HepG2 (cell line): ENCODE data around the gene COMMD8. TPM values are rescaled to one million over a fixed set of nuclear protein-coding genes. Genes with fewer than 3 reads are reported as not detected.

Source experiments
- ATAC-seq: fragments of 200-7000 bp; cut with Tn5 transposase; 3 replicates; pipeline ENCODE4 v1.9.1; 2020; ENCODE audit warnings: mild to moderate bottlenecking, moderate library complexity
- BruUV-seq: library from RNA; stranded (reverse); fragments of 400-500 nt; replicated peaks from 2 replicates; lab custom pipeline; 2021; lab: Mats Ljungman, UMichigan
- CTCF ChIA-PET: fragments of 300-600 bp; formaldehyde crosslinking; extraction: SDS; loops from one replicate; lab custom pipeline; 2021; ENCODE audit warnings: low total read pairs, inconsistent platforms, low intra/inter-chr PET ratio; lab: Yijun Ruan, JAX
- POLR2A ChIA-PET: fragments of 350-600 bp; sonication (Branson Sonifier 250); formaldehyde crosslinking; loops from one replicate; lab custom pipeline; 2020; ENCODE audit warnings: antibody characterized with exemption, inconsistent platforms; lab: Yijun Ruan, JAX
- DNase-seq: peaks from one replicate; pipeline ENCODE4 v3.0.0-alpha.2; 2015; ENCODE audit warnings: low spot score
- FAIRE-seq: peaks from 3 replicates; lab custom pipeline; 2011; peaks lifted over from hg19 to GRCh38; lab: Jason Lieb, UNC
- H2AFZ ChIP-seq: one replicate; pipeline ENCODE4 v1.6.1; 2011; ENCODE audit warnings: low read length, inconsistent platforms
- H3K27ac ChIP-seq: fragments of 300-600 bp; 3 replicates; pipeline ENCODE4 v1.8.0; 2011; ENCODE audit warnings: mixed run types, mild to moderate bottlenecking, mixed read lengths, low read length, inconsistent platforms; ENCODE audit not compliant: insufficient read depth; ENCODE audit errors: extremely low read length
- H3K27me3 ChIP-seq, 2 experiments: fragments of 200-600 bp in 1 of 2; 2 replicates in 1 of 2; 3 replicates in 1 of 2; pipeline versions ENCODE4 v1.6.0 to v1.8.0; 2011; ENCODE audit warnings: low read length in 2 of 2, mild to moderate bottlenecking in 2 of 2, moderate library complexity in 2 of 2, inconsistent platforms in 1 of 2; ENCODE audit not compliant: insufficient read depth in 2 of 2, control insufficient read depth in 1 of 2
- H3K36me3 ChIP-seq, 2 experiments: fragments of 200-600 bp in 1 of 2; replicated peaks in 1 of 2; 2 replicates in 1 of 2; 3 replicates in 1 of 2; pipeline versions ENCODE4 v1.5.1 to v1.8.0; 2011; ENCODE audit warnings: low read length in 2 of 2, inconsistent platforms in 1 of 2; ENCODE audit not compliant: insufficient read depth in 2 of 2, control insufficient read depth in 1 of 2
- H3K4me1 ChIP-seq: 2 replicates; pipeline ENCODE4 v1.5.1; 2012; ENCODE audit warnings: low read length, inconsistent platforms; ENCODE audit not compliant: insufficient read depth
- H3K4me2 ChIP-seq: 2 replicates; pipeline ENCODE4 v1.6.0; 2011; ENCODE audit warnings: low read depth, low read length, inconsistent platforms
- H3K4me3 ChIP-seq, 3 experiments: fragments of 200-600 bp in 1 of 3; sonication (generic), shearing (Covaris generic) in 1 of 3; replicated peaks in 1 of 3; 2 replicates each; pipeline ENCODE4 v1.5.1; 2011 to 2016; ENCODE audit warnings: low read length in 3 of 3, inconsistent platforms in 2 of 3, low read depth in 2 of 3, mild to moderate bottlenecking in 2 of 3, control low read depth in 1 of 3, mixed read lengths in 1 of 3; ENCODE audit not compliant: insufficient read depth in 1 of 3
- H3K79me2 ChIP-seq: one replicate; pipeline ENCODE4 v1.6.1; 2011; ENCODE audit warnings: low read length, inconsistent platforms; ENCODE audit not compliant: insufficient read depth
- H3K9ac ChIP-seq: 2 replicates; pipeline ENCODE4 v1.6.0; 2011; ENCODE audit warnings: mild to moderate bottlenecking, low read depth, low read length, inconsistent platforms; ENCODE audit not compliant: insufficient read depth
- H3K9me3 ChIP-seq: 2 replicates; pipeline ENCODE4 v1.5.1; 2012; ENCODE audit warnings: mild to moderate bottlenecking, low read length
- H4K20me1 ChIP-seq: 2 replicates; pipeline ENCODE4 v1.6.0; 2011; ENCODE audit warnings: inconsistent platforms, mild to moderate bottlenecking, low read length, moderate library complexity; ENCODE audit not compliant: insufficient read depth
- JUNB ChIP-seq: sonication (generic); formaldehyde crosslinking; IDR thresholded peaks from 2 replicates; pipeline ENCODE4 v1.8.0; 2022; ENCODE audit warnings: missing genetic modification reagents, mild to moderate bottlenecking, borderline replicate concordance
- RXRB ChIP-seq: IDR thresholded peaks from 2 replicates; pipeline ENCODE4 v1.6.1; 2016; ENCODE audit warnings: borderline replicate concordance, missing genetic modification reagents, missing compliant biosample characterization
- YEATS4 ChIP-seq: sonication (generic); formaldehyde crosslinking; IDR thresholded peaks from 2 replicates; pipeline ENCODE4 v1.4.0; 2020; ENCODE audit warnings: missing genetic modification reagents, borderline replicate concordance
- ZNF230 ChIP-seq: sonication (generic); formaldehyde crosslinking; IDR thresholded peaks from 2 replicates; pipeline ENCODE4 v1.4.0; 2020; ENCODE audit warnings: mild to moderate bottlenecking, missing genetic modification reagents
- ZNF260 ChIP-seq: sonication (generic); formaldehyde crosslinking; IDR thresholded peaks from 2 replicates; pipeline ENCODE4 v1.4.0; 2020; ENCODE audit warnings: missing genetic modification reagents, low read depth, mild to moderate bottlenecking, borderline replicate concordance
- ZNF710 ChIP-seq: sonication (generic); formaldehyde crosslinking; IDR thresholded peaks from 2 replicates; pipeline ENCODE4 v1.5.0; 2020; ENCODE audit warnings: mild to moderate bottlenecking, missing genetic modification reagents, borderline replicate concordance
- ZNF724P ChIP-seq: sonication (generic); formaldehyde crosslinking; IDR thresholded peaks from 2 replicates; pipeline ENCODE4 v1.8.0; 2022; ENCODE audit warnings: missing genetic modification reagents, borderline replicate concordance
- WGBS: methylation state at CpG from one replicate; pipeline ENCODE4 v1.1.6; 2017; ENCODE audit warnings: low lambda C conversion rate; 5-methylcytosine and 5-hydroxymethylcytosine counted together
- in situ Hi-C: cut with HindIII; loops from 2 replicates; pipeline ENCODE4 v1.10.0; 2017; ENCODE audit warnings: low pct_unique_long_range_greater_than_20kb; ENCODE audit not compliant: extremely low pct_ligation_motif_present
- intact Hi-C: fragments of 100-400 bp; cut with micrococcal nuclease; formaldehyde crosslinking; loops from one replicate; pipeline ENCODE4 v1.10.0; 2022; ENCODE audit not compliant: unreplicated experiment
- polyA plus RNA-seq, 8 experiments: library from polyadenylated mRNA; depleted of rRNA in 3 of 8; stranded (reverse) in 7 of 8; unstranded in 1 of 8; fragments of >200 nt; fragmentation: Illumina TruSeq in 4 of 8; extraction: Trizol in 4 of 8; gene quantifications; 2 replicates each; pipeline versions ENCODE4 v1.2.1 to v1.2.3, GENCODE V29; 2011 to 2016; ENCODE audit warnings: low read depth in 4 of 8, missing spikeins in 1 of 8, mixed read lengths in 1 of 8; ENCODE audit not compliant: insufficient read depth in 1 of 8
- total RNA-seq, 5 experiments: library from RNA; depleted of rRNA; stranded (reverse); fragments of >200 nt; fragmentation: Illumina TruSeq; extraction: Trizol; gene quantifications; 2 replicates each; pipeline ENCODE4 v1.2.3, GENCODE V29; 2016; ENCODE audit warnings: low read depth in 1 of 5

The COMMD8 gene
- total and polyA plus RNA-seq, 2 of the 13 experiments (the other 11 are each of a cell fraction or from before 2014, with no cell fraction given), result 7.1 to 20.3 TPM

GRCh38 chr4:47510506-47511143, 47.1 kb upstream of the COMMD8 start:
- ATAC-seq (no peak), FAIRE-seq (no peak), DNase-seq (no peak)
- no peak overlapping the region for H3K9ac ChIP-seq
- 35% methylated on average over 2 of the region's 2 CpGs for WGBS
- CTCF ChIA-PET, result no interaction called here
- no peak overlapping the region for H3K4me2 ChIP-seq
- no TSS peak for BruUV-seq
- no peaks in the 10 kb centered on the region for H3K36me3 ChIP-seq
- H2AFZ ChIP-seq, result no peak overlapping the region
- no peaks in the 10 kb centered on the region for H3K27me3 ChIP-seq
- POLR2A ChIA-PET, result no interaction called here
- H3K79me2 ChIP-seq, result no peaks in the 10 kb centered on the region
- TF ChIP-seq ZNF724P (CRISPR knock-in tag) (no peak), ZNF710 (CRISPR knock-in tag) (no peak), RXRB (no peak), JUNB (CRISPR knock-in tag) (no peak), ZNF260 (CRISPR knock-in tag) (no peak)
- H3K4me1 ChIP-seq, result no peaks in the 10 kb centered on the region
- H4K20me1 ChIP-seq, result no peaks in the 10 kb centered on the region
- no peaks in the 10 kb centered on the region for H3K9me3 ChIP-seq
- H3K4me3 ChIP-seq, result no peak overlapping the region
- in situ Hi-C loops, result no loop called here
- no peak overlapping the region for H3K27ac ChIP-seq
- intact Hi-C loops, result no loop called here

GRCh38 chr4:47505666-47506065, 42.2 kb upstream of the COMMD8 start:
- no peak overlapping the region for H2AFZ ChIP-seq
- no peak overlapping the region for H3K4me2 ChIP-seq
- no peaks in the 10 kb centered on the region for H3K36me3 ChIP-seq
- ATAC-seq (no peak), FAIRE-seq (no peak), DNase-seq (no peak)
- TF ChIP-seq YEATS4 (CRISPR knock-in tag), result no peak
- TF ChIP-seq ZNF230 (CRISPR knock-in tag), result no peak
- intact Hi-C loops (no loop called here), in situ Hi-C loops (no loop called here)
- no TSS peak for BruUV-seq
- no peak overlapping the region for H3K9ac ChIP-seq
- no peaks in the 10 kb centered on the region for H3K9me3 ChIP-seq
- no peaks in the 10 kb centered on the region for H3K79me2 ChIP-seq
- CTCF ChIA-PET, result no interaction called here
- H3K4me1 ChIP-seq, result no peaks in the 10 kb centered on the region
- H3K27ac ChIP-seq, result no peak overlapping the region
- H3K4me3 ChIP-seq, result no peak overlapping the region
- no peaks in the 10 kb centered on the region for H3K27me3 ChIP-seq
- POLR2A ChIA-PET, result no interaction called here
- 71% methylated on average over 3 of the region's 3 CpGs for WGBS
- no peaks in the 10 kb centered on the region for H4K20me1 ChIP-seq
